Measurements from ENCODE around the gene STS. TPM values are rescaled to one million over a fixed set of nuclear protein-coding genes. Genes with fewer than 3 reads are reported as not detected.

STS gene
- total RNA-seq, 6 experiments from 2014 or later = 4.7 to 12.8 (median 10.7) TPM

GRCh38 chrX:7119950-7120877 is 27.3 kb upstream of the STS start:
- Histone ChIP-seq H3K4me3 (no peak overlapping the region), H3K36me3 (no peaks in the 10 kb centered on the region), H3K27ac (peak overlapping the region in 1 of 3 donors; percentile 53), H3K27me3 (no peaks in the 10 kb centered on the region), H3K9me3 (no peaks in the 10 kb centered on the region), H3K4me1 (peaks cover 0 to 11% (median 4%) of the 10 kb centered on the region in 4 donors)
- peak; percentile 74 to 90 (median 78) for ATAC-seq
- WGBS (ENCODE audit: insufficient coverage, low coverage, low lambda C conversion rate, missing lambda C conversion rate) = 59% methylated on average over 4 of the region's 7 CpGs
- no peak for TF ChIP-seq POLR2A (IDR thresholded peaks at IDR 0.05)
- no peak for TF ChIP-seq CTCF (IDR thresholded peaks at IDR 0.05)
- intact Hi-C loops (cut with DNase I) = no loop called here
- no peak for DNase-seq

- WGBS (ENCODE audit: insufficient coverage, low coverage, low lambda C conversion rate, missing lambda C conversion rate) = 7% methylated on average over 2 of the region's 2 CpGs
- Histone ChIP-seq H3K36me3 (no peaks in the 10 kb centered on the region), H3K27ac (peak overlapping the region in 1 of 3 donors; percentile 53), H3K9me3 (no peaks in the 10 kb centered on the region), H3K4me3 (no peak overlapping the region), H3K27me3 (no peaks in the 10 kb centered on the region), H3K4me1 (peaks cover 0 to 11% (median 4%) of the 10 kb centered on the region in 4 donors)
- intact Hi-C loops (cut with DNase I) = no loop called here
- no peak for TF ChIP-seq CTCF (IDR thresholded peaks at IDR 0.05)
- TF ChIP-seq POLR2A (IDR thresholded peaks at IDR 0.05) = no peak
- no peak for DNase-seq
- ATAC-seq = peak in 3 of 4 donors; percentile 6 to 54 (median 44)
These were observed 26.7 kb upstream of the STS start for GRCh38 chrX:7120878-7121219.

DNA sequence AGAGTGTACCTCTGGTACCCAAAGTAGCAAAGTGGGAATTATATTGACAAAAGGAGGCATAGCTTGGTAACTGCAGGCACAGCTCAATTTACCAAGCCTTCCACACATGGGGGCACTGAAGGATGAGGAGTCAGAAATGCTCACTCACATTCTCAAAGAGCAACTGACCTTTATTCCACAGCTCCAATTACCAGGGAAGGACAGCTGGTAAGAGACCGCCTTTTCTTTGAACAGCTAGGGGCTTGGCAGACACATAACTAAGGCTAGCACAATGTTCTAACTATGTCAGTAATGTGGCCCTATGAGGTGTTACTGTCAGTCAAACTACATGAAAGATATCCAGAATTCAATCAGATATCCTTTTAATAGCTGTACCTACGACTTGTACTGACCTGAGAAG is 20.5 kb upstream of the STS start:
- Histone ChIP-seq H3K36me3 (no peaks in the 10 kb centered on the region), H3K4me1 (peaks cover 0 to 3% (median 0%) of the 10 kb centered on the region in 4 donors), H3K27ac (no peak overlapping the region), H3K9me3 (no peaks in the 10 kb centered on the region), H3K27me3 (no peaks in the 10 kb centered on the region), H3K4me3 (no peak overlapping the region)
- ATAC-seq (no peak), DNase-seq (no peak)
- TF ChIP-seq CTCF (IDR thresholded peaks at IDR 0.05) (no peak), POLR2A (IDR thresholded peaks at IDR 0.05) (no peak)
- WGBS (ENCODE audit: insufficient coverage, low coverage, low lambda C conversion rate, missing lambda C conversion rate) = 97% methylated on average over 2 of the region's 2 CpGs
- intact Hi-C loops (cut with DNase I) = no loop called here

DNA sequence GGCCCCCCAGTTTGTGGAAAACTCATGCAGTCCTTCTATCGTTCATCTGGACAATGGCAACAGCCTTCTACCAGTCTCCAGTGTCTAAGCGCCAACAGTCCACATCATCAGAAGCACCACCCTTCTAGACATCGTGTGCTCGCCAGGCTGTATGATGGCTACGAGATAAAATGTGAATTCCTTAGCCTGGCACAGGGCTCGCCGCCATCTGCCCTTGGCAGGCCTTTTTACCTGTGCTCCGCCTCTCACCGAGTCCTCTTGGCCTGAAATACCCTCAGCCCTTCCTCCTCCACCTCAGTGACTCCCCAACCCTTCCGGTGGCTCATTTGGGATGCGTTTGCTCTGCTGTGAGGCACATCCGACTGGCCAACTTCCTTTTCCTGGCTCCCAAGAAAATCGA is 15.9 kb upstream of the STS start:
- Histone ChIP-seq H3K36me3 (no peaks in the 10 kb centered on the region), H3K27ac (no peak overlapping the region), H3K9me3 (no peaks in the 10 kb centered on the region), H3K4me3 (no peak overlapping the region), H3K27me3 (no peaks in the 10 kb centered on the region), H3K4me1 (peaks cover 0 to 14% (median 2%) of the 10 kb centered on the region in 4 donors)
- intact Hi-C loops (cut with DNase I) = no loop called here
- no peak for TF ChIP-seq POLR2A (IDR thresholded peaks at IDR 0.05)
- WGBS (ENCODE audit: insufficient coverage, low coverage, low lambda C conversion rate, missing lambda C conversion rate) = 87% methylated on average over 11 of the region's 13 CpGs
- ATAC-seq (no peak), DNase-seq (no peak)

DNA sequence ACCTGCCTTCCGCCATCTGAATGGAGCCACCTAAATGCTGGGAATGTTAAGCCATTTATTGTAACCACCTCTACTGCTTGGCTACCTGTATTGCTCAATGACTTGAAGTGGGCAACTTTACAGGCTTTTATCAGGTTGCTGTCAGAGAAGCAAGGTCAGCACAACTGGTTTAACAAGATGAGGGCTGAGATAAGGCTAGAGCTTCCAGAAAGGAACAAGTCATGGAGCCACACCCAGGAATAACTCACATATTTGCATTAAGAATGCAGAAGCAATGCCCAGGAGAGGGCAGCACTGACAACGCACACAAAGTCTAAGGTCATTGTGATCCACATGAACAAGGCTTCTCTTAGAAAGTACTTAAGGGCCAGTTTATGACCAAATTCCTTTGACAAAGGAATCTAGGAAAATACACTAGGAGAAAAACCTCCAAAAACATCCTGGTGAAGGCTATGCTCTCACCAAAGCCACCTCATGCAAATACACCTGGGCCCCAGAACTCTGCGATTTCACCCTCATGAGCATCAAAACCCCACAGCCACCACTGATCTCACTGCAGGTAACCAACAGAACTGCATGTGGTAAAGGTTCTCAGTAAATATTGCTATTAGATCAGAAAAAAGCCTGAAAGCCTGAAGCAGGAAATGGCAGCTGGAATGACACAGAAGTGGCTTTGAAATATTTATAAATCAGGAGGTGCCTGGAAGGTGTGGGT is 15.0 kb upstream of the STS start:
- peak in 1 of 3 donors; percentile 48 for DNase-seq
- intact Hi-C loops (cut with DNase I) = no loop called here
- peak overlapping the region in 1 of 3 donors; percentile 49 for H3K27ac ChIP-seq
- TF ChIP-seq POLR2A (IDR thresholded peaks at IDR 0.05) = no peak
- TF ChIP-seq CTCF (IDR thresholded peaks at IDR 0.05) = peak; percentile 39 to 58 (median 43)
- H3K27me3 ChIP-seq = no peaks in the 10 kb centered on the region
- no peaks in the 10 kb centered on the region for H3K9me3 ChIP-seq
- H3K4me3 ChIP-seq = no peak overlapping the region
- WGBS (ENCODE audit: insufficient coverage, low coverage, low lambda C conversion rate, missing lambda C conversion rate) = 56% methylated on average over 3 of the region's 3 CpGs
- H3K36me3 ChIP-seq = no peaks in the 10 kb centered on the region
- H3K4me1 ChIP-seq = peaks cover 0 to 14% (median 2%) of the 10 kb centered on the region in 4 donors
- peak; percentile 71 to 95 (median 79) for ATAC-seq
